HL-60 (cell line): ENCODE measurements around the gene HPSE2.

Experiments used
- DNase-seq, 2 experiments: peaks; one replicate each; pipeline ENCODE4 v3.0.0-alpha.2; 2010 to 2020; ENCODE audit warnings: low read depth in 1 of 2, low spot score in 1 of 2
- H3K27ac ChIP-seq: fragments of 250-450 bp; sonication (Bioruptor Pico); replicated peaks from 2 replicates; pipeline ENCODE4 v1.5.1; 2020; ENCODE audit warnings: mild to moderate bottlenecking, moderate library complexity
- H3K27me3 ChIP-seq: fragments of 250-450 bp; sonication (Bioruptor Pico); 2 replicates; pipeline ENCODE4 v1.5.1; 2021; ENCODE audit warnings: mild to moderate bottlenecking, moderate library complexity; ENCODE audit not compliant: insufficient read depth, poor library complexity, severe bottlenecking
- H3K4me3 ChIP-seq: replicated peaks from 2 replicates; pipeline ENCODE4 v1.5.1; 2011; ENCODE audit warnings: mild to moderate bottlenecking, control low read depth, low read length; ENCODE audit not compliant: insufficient read depth
- CTCF ChIP-seq: IDR thresholded peaks from one replicate; pipeline ENCODE4 v1.5.1; 2011; ENCODE audit warnings: low read length, control low read depth, inconsistent platforms; ENCODE audit not compliant: insufficient read depth
- GABPA ChIP-seq: IDR thresholded peaks from 2 replicates; pipeline ENCODE4 v1.6.1; 2012; ENCODE audit warnings: low read depth
- POLR2AphosphoS5 ChIP-seq: IDR thresholded peaks from 2 replicates; pipeline ENCODE4 v1.6.1; 2012; ENCODE audit warnings: low read depth
- SPI1 ChIP-seq: IDR thresholded peaks from 2 replicates; pipeline ENCODE4 v1.6.1; 2012; ENCODE audit warnings: low read depth, mild to moderate bottlenecking, borderline replicate concordance
- TF ChIP-seq, protein P1 (sequence below): IDR thresholded peaks from 2 replicates; pipeline ENCODE4 v1.6.1; 2012; ENCODE audit warnings: low read depth; ENCODE audit not compliant: insufficient replicate concordance

HPSE2 gene

DNA sequence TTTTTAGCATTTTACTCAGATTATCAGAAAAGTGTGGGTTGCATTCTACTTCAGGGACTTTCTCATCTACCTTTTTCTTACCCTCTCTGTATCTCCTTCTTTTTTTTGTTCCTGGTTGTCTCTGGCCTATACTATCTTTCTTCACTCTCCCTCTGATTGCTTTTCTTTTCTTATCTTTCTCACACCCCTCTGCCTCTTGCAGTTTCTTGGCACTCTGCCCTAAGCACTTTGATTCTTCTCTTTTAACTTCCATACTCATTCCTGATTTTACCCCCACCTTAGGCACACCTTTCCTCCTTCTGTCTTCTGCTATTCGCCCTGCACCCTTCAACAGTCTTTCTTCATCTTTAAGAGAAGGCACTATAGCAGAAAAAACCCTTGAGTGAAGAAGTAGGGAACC lies 696.1 kb downstream of the HPSE2 start:
- H3K27me3 ChIP-seq: no peaks in the 10 kb centered on the region
- no peak overlapping the region for H3K27ac ChIP-seq
- TF ChIP-seq SPI1 (no peak), POLR2AphosphoS5 (no peak), GABPA (no peak), CTCF (no peak)
- TF ChIP-seq, protein P1, sequence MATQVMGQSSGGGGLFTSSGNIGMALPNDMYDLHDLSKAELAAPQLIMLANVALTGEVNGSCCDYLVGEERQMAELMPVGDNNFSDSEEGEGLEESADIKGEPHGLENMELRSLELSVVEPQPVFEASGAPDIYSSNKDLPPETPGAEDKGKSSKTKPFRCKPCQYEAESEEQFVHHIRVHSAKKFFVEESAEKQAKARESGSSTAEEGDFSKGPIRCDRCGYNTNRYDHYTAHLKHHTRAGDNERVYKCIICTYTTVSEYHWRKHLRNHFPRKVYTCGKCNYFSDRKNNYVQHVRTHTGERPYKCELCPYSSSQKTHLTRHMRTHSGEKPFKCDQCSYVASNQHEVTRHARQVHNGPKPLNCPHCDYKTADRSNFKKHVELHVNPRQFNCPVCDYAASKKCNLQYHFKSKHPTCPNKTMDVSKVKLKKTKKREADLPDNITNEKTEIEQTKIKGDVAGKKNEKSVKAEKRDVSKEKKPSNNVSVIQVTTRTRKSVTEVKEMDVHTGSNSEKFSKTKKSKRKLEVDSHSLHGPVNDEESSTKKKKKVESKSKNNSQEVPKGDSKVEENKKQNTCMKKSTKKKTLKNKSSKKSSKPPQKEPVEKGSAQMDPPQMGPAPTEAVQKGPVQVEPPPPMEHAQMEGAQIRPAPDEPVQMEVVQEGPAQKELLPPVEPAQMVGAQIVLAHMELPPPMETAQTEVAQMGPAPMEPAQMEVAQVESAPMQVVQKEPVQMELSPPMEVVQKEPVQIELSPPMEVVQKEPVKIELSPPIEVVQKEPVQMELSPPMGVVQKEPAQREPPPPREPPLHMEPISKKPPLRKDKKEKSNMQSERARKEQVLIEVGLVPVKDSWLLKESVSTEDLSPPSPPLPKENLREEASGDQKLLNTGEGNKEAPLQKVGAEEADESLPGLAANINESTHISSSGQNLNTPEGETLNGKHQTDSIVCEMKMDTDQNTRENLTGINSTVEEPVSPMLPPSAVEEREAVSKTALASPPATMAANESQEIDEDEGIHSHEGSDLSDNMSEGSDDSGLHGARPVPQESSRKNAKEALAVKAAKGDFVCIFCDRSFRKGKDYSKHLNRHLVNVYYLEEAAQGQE: no peak
- no peak overlapping the region for H3K4me3 ChIP-seq
- DNase-seq: no peak

- Histone ChIP-seq H3K27ac (no peak overlapping the region), H3K4me3 (no peak overlapping the region), H3K27me3 (no peaks in the 10 kb centered on the region)
- DNase-seq: no peak
- TF ChIP-seq SPI1 (no peak), POLR2AphosphoS5 (no peak), GABPA (no peak), CTCF (no peak)
- TF ChIP-seq, protein P1: no peak
These were observed 697.2 kb downstream of the HPSE2 start for GRCh38 chr10:98538472-98538871.

GRCh38 chr10:98536551-98536950 lies 699.1 kb downstream of the HPSE2 start:
- H3K27ac ChIP-seq: no peak overlapping the region
- no peak for DNase-seq
- no peaks in the 10 kb centered on the region for H3K27me3 ChIP-seq
- TF ChIP-seq SPI1 (no peak), GABPA (no peak), CTCF (no peak), POLR2AphosphoS5 (no peak)
- TF ChIP-seq, protein P1: no peak
- no peak overlapping the region for H3K4me3 ChIP-seq
